T-helper 2 cell treated with Interferon-gamma antibody and Interleukin-4, amounts not matched to agents 5 μg/mL and 100 μg/mL, for 36 hours (primary cell): ENCODE measurements around the gene GCK.
"Not testable (repeated sequence)": the region's sequence is repeated elsewhere in the genome, so short reads cannot be mapped to it uniquely, and the experiment has no call there.

Source experiments
- DNase-seq: peaks from one replicate; pipeline ENCODE4 v3.0.0; 2021; ENCODE audit warnings: low spot score
- H3K27ac Mint-ChIP-seq: one replicate; pipeline ENCODE4 v1.8.0; 2021; ENCODE audit warnings: mild to moderate bottlenecking, mixed read lengths
- H3K27me3 Mint-ChIP-seq: one replicate; pipeline ENCODE4 v1.8.0; 2021; ENCODE audit warnings: low read depth, mixed read lengths
- H3K36me3 Mint-ChIP-seq: one replicate; pipeline ENCODE4 v1.8.0; 2021; ENCODE audit warnings: low read depth, mixed read lengths
- H3K4me1 Mint-ChIP-seq: one replicate; pipeline ENCODE4 v1.8.0; 2021; ENCODE audit warnings: low read depth, mixed read lengths
- H3K4me3 Mint-ChIP-seq: one replicate; pipeline ENCODE4 v1.8.0; 2022; ENCODE audit warnings: mild to moderate bottlenecking, moderate library complexity, mixed read lengths
- H3K9me3 Mint-ChIP-seq: one replicate; pipeline ENCODE4 v1.8.0; 2021; ENCODE audit warnings: mixed read lengths

GCK gene

GRCh38 chr7:44186736-44187135 lies 2.5 kb downstream of the GCK start:
- H3K27me3 Mint-ChIP-seq, result peaks cover 5% of the 10 kb centered on the region
- no peaks in the 10 kb centered on the region for H3K4me1 Mint-ChIP-seq
- no peaks in the 10 kb centered on the region for H3K36me3 Mint-ChIP-seq
- H3K27ac Mint-ChIP-seq, result no peak overlapping the region
- no peak for DNase-seq
- H3K4me3 Mint-ChIP-seq, result no peak overlapping the region
- no peaks in the 10 kb centered on the region for H3K9me3 Mint-ChIP-seq

- no peaks in the 10 kb centered on the region for H3K9me3 Mint-ChIP-seq
- peaks cover 5% of the 10 kb centered on the region for H3K27me3 Mint-ChIP-seq
- no peaks in the 10 kb centered on the region for H3K36me3 Mint-ChIP-seq
- H3K4me3 Mint-ChIP-seq, result no peak overlapping the region
- DNase-seq, result no peak
- no peaks in the 10 kb centered on the region for H3K4me1 Mint-ChIP-seq
- no peak overlapping the region for H3K27ac Mint-ChIP-seq
These were observed 3.5 kb downstream of the GCK start for GRCh38 chr7:44185729-44186128.

- Mint-ChIP-seq H3K4me3 (no peak overlapping the region), H3K9me3 (no peaks in the 10 kb centered on the region), H3K36me3 (no peaks in the 10 kb centered on the region), H3K27me3 (peaks cover 5% of the 10 kb centered on the region), H3K4me1 (no peaks in the 10 kb centered on the region), H3K27ac (no peak overlapping the region)
- no peak for DNase-seq
These were observed 4.3 kb downstream of the GCK start for GRCh38 chr7:44184873-44185446.

- Mint-ChIP-seq H3K4me3 (no peak overlapping the region), H3K36me3 (no peaks in the 10 kb centered on the region), H3K27me3 (peaks cover 7% of the 10 kb centered on the region), H3K27ac (no peak overlapping the region), H3K9me3 (no peaks in the 10 kb centered on the region), H3K4me1 (no peaks in the 10 kb centered on the region)
- no peak for DNase-seq
These were observed 4.9 kb downstream of the GCK start for GRCh38 chr7:44184206-44184872.

GRCh38 chr7:44183386-44183785 lies 5.9 kb downstream of the GCK start:
- DNase-seq, result no peak
- no peaks in the 10 kb centered on the region for H3K4me1 Mint-ChIP-seq
- no peak overlapping the region for H3K27ac Mint-ChIP-seq
- H3K9me3 Mint-ChIP-seq, result no peaks in the 10 kb centered on the region
- H3K27me3 Mint-ChIP-seq, result peaks cover 10% of the 10 kb centered on the region
- no peak overlapping the region for H3K4me3 Mint-ChIP-seq
- H3K36me3 Mint-ChIP-seq, result no peaks in the 10 kb centered on the region

GRCh38 chr7:44182827-44183226 lies 6.4 kb downstream of the GCK start:
- Mint-ChIP-seq H3K4me1 (no peaks in the 10 kb centered on the region), H3K9me3 (no peaks in the 10 kb centered on the region), H3K4me3 (no peak overlapping the region)

GRCh38 chr7:44180631-44181030 lies 8.6 kb downstream of the GCK start:
- Mint-ChIP-seq H3K4me1 (no peaks in the 10 kb centered on the region), H3K4me3 (no peak overlapping the region), H3K36me3 (no peaks in the 10 kb centered on the region), H3K27me3 (peaks cover 16% of the 10 kb centered on the region), H3K9me3 (no peaks in the 10 kb centered on the region), H3K27ac (no peak overlapping the region)
- DNase-seq, result no peak

More at GRCh38 chr7:44182827-44183226, 6.4 kb downstream of the GCK start:
- DNase-seq, result no peak
- H3K36me3 Mint-ChIP-seq, result no peaks in the 10 kb centered on the region
- peaks cover 10% of the 10 kb centered on the region for H3K27me3 Mint-ChIP-seq
- no peak overlapping the region for H3K27ac Mint-ChIP-seq

GRCh38 chr7:44177570-44178131 lies 11.6 kb downstream of the GCK start:
- no peaks in the 10 kb centered on the region for H3K4me1 Mint-ChIP-seq
- no peak for DNase-seq
- no peak overlapping the region for H3K27ac Mint-ChIP-seq
- no peak overlapping the region for H3K4me3 Mint-ChIP-seq
- peaks cover 21% of the 10 kb centered on the region for H3K27me3 Mint-ChIP-seq
- no peaks in the 10 kb centered on the region for H3K36me3 Mint-ChIP-seq
- H3K9me3 Mint-ChIP-seq, result no peaks in the 10 kb centered on the region

GRCh38 chr7:44176486-44176885 lies 12.8 kb downstream of the GCK start:
- Mint-ChIP-seq H3K9me3 (no peaks in the 10 kb centered on the region), H3K4me3 (no peak overlapping the region), H3K27ac (no peak overlapping the region), H3K36me3 (no peaks in the 10 kb centered on the region), H3K27me3 (peaks cover 21% of the 10 kb centered on the region), H3K4me1 (no peaks in the 10 kb centered on the region)
- no peak for DNase-seq

- Mint-ChIP-seq H3K27ac (no peak overlapping the region), H3K4me1 (no peaks in the 10 kb centered on the region), H3K36me3 (no peaks in the 10 kb centered on the region), H3K27me3 (peaks cover 22% of the 10 kb centered on the region), H3K4me3 (no peak overlapping the region), H3K9me3 (no peaks in the 10 kb centered on the region)
- no peak for DNase-seq
These were observed 13.5 kb downstream of the GCK start for GRCh38 chr7:44175730-44176129.

GRCh38 chr7:44174694-44174948 lies 14.6 kb downstream of the GCK start:
- H3K27me3 Mint-ChIP-seq, result peaks cover 24% of the 10 kb centered on the region
- not testable (repeated sequence) for H3K27ac Mint-ChIP-seq, DNase-seq, H3K36me3 Mint-ChIP-seq, H3K9me3 Mint-ChIP-seq, H3K4me3 Mint-ChIP-seq, H3K4me1 Mint-ChIP-seq

- H3K9me3 Mint-ChIP-seq, result no peaks in the 10 kb centered on the region
- no peak overlapping the region for H3K4me3 Mint-ChIP-seq
- no peak overlapping the region for H3K27ac Mint-ChIP-seq
- no peaks in the 10 kb centered on the region for H3K4me1 Mint-ChIP-seq
- H3K27me3 Mint-ChIP-seq, result peaks cover 19% of the 10 kb centered on the region
- H3K36me3 Mint-ChIP-seq, result no peaks in the 10 kb centered on the region
- DNase-seq, result no peak
These were observed 15.1 kb downstream of the GCK start for GRCh38 chr7:44173911-44174693.

GRCh38 chr7:44172803-44173424 lies 16.3 kb downstream of the GCK start:
- no peak for DNase-seq
- H3K36me3 Mint-ChIP-seq, result no peaks in the 10 kb centered on the region
- H3K4me3 Mint-ChIP-seq, result no peak overlapping the region
- H3K27me3 Mint-ChIP-seq, result peaks cover 19% of the 10 kb centered on the region
- H3K27ac Mint-ChIP-seq, result no peak overlapping the region
- H3K9me3 Mint-ChIP-seq, result no peaks in the 10 kb centered on the region
- peaks cover under 1% of the 10 kb centered on the region for H3K4me1 Mint-ChIP-seq

- no peaks in the 10 kb centered on the region for H3K9me3 Mint-ChIP-seq
- no peak overlapping the region for H3K4me3 Mint-ChIP-seq
- no peak for DNase-seq
- H3K27ac Mint-ChIP-seq, result no peak overlapping the region
- peaks cover 4% of the 10 kb centered on the region for H3K4me1 Mint-ChIP-seq
- no peaks in the 10 kb centered on the region for H3K36me3 Mint-ChIP-seq
- H3K27me3 Mint-ChIP-seq, result peaks cover 20% of the 10 kb centered on the region
These were observed 16.9 kb downstream of the GCK start for GRCh38 chr7:44172352-44172751.
